Measurements from ENCODE around the gene CPVL. TPM values are rescaled to one million over a fixed set of nuclear protein-coding genes. Genes with fewer than 3 reads are reported as not detected.

Gene CPVL
- total and polyA plus RNA-seq, 3 experiments from 2014 or later: 1.0 to 1.3 TPM; not detected in 1

GRCh38 chr7:29009947-29010346 is 136.4 kb downstream of the CPVL start:
- Histone ChIP-seq H3K27ac (ENCODE audit: low read depth, low read length) (no peak overlapping the region), H3K27me3 (ENCODE audit: insufficient read depth, low read length, poor library complexity, severe bottlenecking) (no peaks in the 10 kb centered on the region), H3K36me3 (ENCODE audit: insufficient read depth, low read length) (no peaks in the 10 kb centered on the region), H3K4me3 (ENCODE audit: low read length) (no peak overlapping the region), H3K9me3 (ENCODE audit: low read length) (no peaks in the 10 kb centered on the region), H3K4me1 (ENCODE audit: insufficient read depth, low read length) (no peaks in the 10 kb centered on the region)
- ChIA-PET CTCF (interaction anchor here (1.0 kb wide), 1 partner anchor 83 kb away, joined by 4 read pairs; no protein-coding TSS in a partner anchor), POLR2A (no interaction called here)
- Mint-ChIP-seq H3K27me3 (peaks cover 3 to 16% of the 10 kb centered on the region in 2 donors), H3K36me3 (no peaks in the 10 kb centered on the region), H3K4me3 (no peak overlapping the region), H3K9me3 (peaks cover 0 to 3% (median 0%) of the 10 kb centered on the region in 5 donors), H3K27ac (no peak overlapping the region), H3K4me1 (no peaks in the 10 kb centered on the region)
- DNase-seq: no peak

GRCh38 chr7:29008590-29008989 is 137.7 kb downstream of the CPVL start:
- H3K36me3 ChIP-seq (ENCODE audit: insufficient read depth, low read length): no peaks in the 10 kb centered on the region
- no peak overlapping the region for H3K4me3 ChIP-seq (ENCODE audit: low read length)
- H3K27ac Mint-ChIP-seq: no peak overlapping the region
- H3K27me3 ChIP-seq (ENCODE audit: insufficient read depth, low read length, poor library complexity, severe bottlenecking): no peaks in the 10 kb centered on the region
- no peaks in the 10 kb centered on the region for H3K4me1 Mint-ChIP-seq
- H3K4me3 Mint-ChIP-seq: no peak overlapping the region
- ChIA-PET CTCF (no interaction called here), POLR2A (no interaction called here)
- no peaks in the 10 kb centered on the region for H3K36me3 Mint-ChIP-seq
- no peak for DNase-seq
- no peaks in the 10 kb centered on the region for H3K9me3 ChIP-seq (ENCODE audit: low read length)
- peaks cover 3 to 16% of the 10 kb centered on the region in 2 donors for H3K27me3 Mint-ChIP-seq
- H3K9me3 Mint-ChIP-seq: peaks cover 0 to 3% (median 0%) of the 10 kb centered on the region in 5 donors
- H3K4me1 ChIP-seq (ENCODE audit: insufficient read depth, low read length): no peaks in the 10 kb centered on the region
- no peak overlapping the region for H3K27ac ChIP-seq (ENCODE audit: low read depth, low read length)

- ChIA-PET CTCF (no interaction called here), POLR2A (no interaction called here)
- DNase-seq: no peak
- H3K4me3 ChIP-seq (ENCODE audit: low read length): no peak overlapping the region
- H3K27ac Mint-ChIP-seq: no peak overlapping the region
- H3K9me3 Mint-ChIP-seq: peaks cover 0 to 6% (median 0%) of the 10 kb centered on the region in 5 donors
- no peak overlapping the region for H3K27ac ChIP-seq (ENCODE audit: low read depth, low read length)
- no peaks in the 10 kb centered on the region for H3K9me3 ChIP-seq (ENCODE audit: low read length)
- H3K4me3 Mint-ChIP-seq: no peak overlapping the region
- no peaks in the 10 kb centered on the region for H3K36me3 ChIP-seq (ENCODE audit: insufficient read depth, low read length)
- no peaks in the 10 kb centered on the region for H3K4me1 Mint-ChIP-seq
- H3K4me1 ChIP-seq (ENCODE audit: insufficient read depth, low read length): no peaks in the 10 kb centered on the region
- no peaks in the 10 kb centered on the region for H3K27me3 ChIP-seq (ENCODE audit: insufficient read depth, low read length, poor library complexity, severe bottlenecking)
- peaks cover 3 to 16% of the 10 kb centered on the region in 2 donors for H3K27me3 Mint-ChIP-seq
- no peaks in the 10 kb centered on the region for H3K36me3 Mint-ChIP-seq
These were observed 139.2 kb downstream of the CPVL start for GRCh38 chr7:29007127-29007526.

- Histone ChIP-seq H3K9me3 (ENCODE audit: low read length) (no peaks in the 10 kb centered on the region), H3K27ac (ENCODE audit: low read depth, low read length) (no peak overlapping the region), H3K27me3 (ENCODE audit: insufficient read depth, low read length, poor library complexity, severe bottlenecking) (no peaks in the 10 kb centered on the region), H3K4me1 (ENCODE audit: insufficient read depth, low read length) (no peaks in the 10 kb centered on the region), H3K36me3 (ENCODE audit: insufficient read depth, low read length) (no peaks in the 10 kb centered on the region), H3K4me3 (ENCODE audit: low read length) (no peak overlapping the region)
- Mint-ChIP-seq H3K9me3 (peaks cover 0 to 6% (median 0%) of the 10 kb centered on the region in 5 donors), H3K36me3 (no peaks in the 10 kb centered on the region), H3K27ac (no peak overlapping the region), H3K4me1 (no peaks in the 10 kb centered on the region), H3K27me3 (peaks cover 3 to 16% of the 10 kb centered on the region in 2 donors), H3K4me3 (no peak overlapping the region)
- no peak for DNase-seq
- CTCF ChIA-PET: no interaction called here
- POLR2A ChIA-PET: no interaction called here
These were observed 140.5 kb downstream of the CPVL start for GRCh38 chr7:29005829-29006228.

GRCh38 chr7:29005406-29005805 is 140.9 kb downstream of the CPVL start:
- Histone ChIP-seq H3K27me3 (ENCODE audit: insufficient read depth, low read length, poor library complexity, severe bottlenecking) (no peaks in the 10 kb centered on the region), H3K4me1 (ENCODE audit: insufficient read depth, low read length) (no peaks in the 10 kb centered on the region), H3K9me3 (ENCODE audit: low read length) (no peaks in the 10 kb centered on the region), H3K4me3 (ENCODE audit: low read length) (no peak overlapping the region), H3K36me3 (ENCODE audit: insufficient read depth, low read length) (no peaks in the 10 kb centered on the region), H3K27ac (ENCODE audit: low read depth, low read length) (no peak overlapping the region)
- CTCF ChIA-PET: no interaction called here
- peaks cover 3 to 16% of the 10 kb centered on the region in 2 donors for H3K27me3 Mint-ChIP-seq
- no peak for DNase-seq
- H3K9me3 Mint-ChIP-seq: peaks cover 0 to 6% (median 0%) of the 10 kb centered on the region in 5 donors
- H3K36me3 Mint-ChIP-seq: no peaks in the 10 kb centered on the region
- H3K4me1 Mint-ChIP-seq: no peaks in the 10 kb centered on the region
- H3K27ac Mint-ChIP-seq: no peak overlapping the region
- POLR2A ChIA-PET: no interaction called here
- H3K4me3 Mint-ChIP-seq: no peak overlapping the region

GRCh38 chr7:29003703-29004102 is 142.6 kb downstream of the CPVL start:
- no peaks in the 10 kb centered on the region for H3K36me3 Mint-ChIP-seq
- peaks cover 0 to 6% (median 0%) of the 10 kb centered on the region in 5 donors for H3K9me3 Mint-ChIP-seq
- CTCF ChIA-PET: no interaction called here
- H3K4me3 Mint-ChIP-seq: no peak overlapping the region
- no peak overlapping the region for H3K27ac Mint-ChIP-seq
- H3K27me3 Mint-ChIP-seq: peaks cover 0 to 25% of the 10 kb centered on the region in 2 donors
- POLR2A ChIA-PET: no interaction called here
- no peaks in the 10 kb centered on the region for H3K4me1 Mint-ChIP-seq
- Histone ChIP-seq H3K9me3 (ENCODE audit: low read length) (no peaks in the 10 kb centered on the region), H3K27me3 (ENCODE audit: insufficient read depth, low read length, poor library complexity, severe bottlenecking) (no peaks in the 10 kb centered on the region), H3K4me3 (ENCODE audit: low read length) (no peak overlapping the region), H3K27ac (ENCODE audit: low read depth, low read length) (no peak overlapping the region), H3K4me1 (ENCODE audit: insufficient read depth, low read length) (no peaks in the 10 kb centered on the region), H3K36me3 (ENCODE audit: insufficient read depth, low read length) (no peaks in the 10 kb centered on the region)
- no peak for DNase-seq

- H3K27ac ChIP-seq (ENCODE audit: low read depth, low read length): no peak overlapping the region
- H3K36me3 Mint-ChIP-seq: no peaks in the 10 kb centered on the region
- H3K4me1 Mint-ChIP-seq: no peaks in the 10 kb centered on the region
- DNase-seq: no peak
- H3K4me1 ChIP-seq (ENCODE audit: insufficient read depth, low read length): no peaks in the 10 kb centered on the region
- H3K27ac Mint-ChIP-seq: no peak overlapping the region
- no peaks in the 10 kb centered on the region for H3K27me3 ChIP-seq (ENCODE audit: insufficient read depth, low read length, poor library complexity, severe bottlenecking)
- H3K4me3 ChIP-seq (ENCODE audit: low read length): no peak overlapping the region
- no peak overlapping the region for H3K4me3 Mint-ChIP-seq
- CTCF ChIA-PET: no interaction called here
- POLR2A ChIA-PET: no interaction called here
- no peaks in the 10 kb centered on the region for H3K36me3 ChIP-seq (ENCODE audit: insufficient read depth, low read length)
- H3K27me3 Mint-ChIP-seq: peaks cover under 1 to 24% of the 10 kb centered on the region in 2 donors
- no peaks in the 10 kb centered on the region for H3K9me3 ChIP-seq (ENCODE audit: low read length)
- peaks cover 0 to 6% (median 0%) of the 10 kb centered on the region in 5 donors for H3K9me3 Mint-ChIP-seq
These were observed 145.6 kb downstream of the CPVL start for GRCh38 chr7:29000717-29001076.

GRCh38 chr7:28999895-29000716 is 146.2 kb downstream of the CPVL start:
- Mint-ChIP-seq H3K27me3 (peaks cover 2 to 20% of the 10 kb centered on the region in 2 donors), H3K9me3 (peaks cover 0 to 6% (median 0%) of the 10 kb centered on the region in 5 donors), H3K4me1 (no peaks in the 10 kb centered on the region), H3K4me3 (no peak overlapping the region), H3K27ac (no peak overlapping the region), H3K36me3 (no peaks in the 10 kb centered on the region)
- Histone ChIP-seq H3K9me3 (ENCODE audit: low read length) (no peaks in the 10 kb centered on the region), H3K4me1 (ENCODE audit: insufficient read depth, low read length) (no peaks in the 10 kb centered on the region), H3K27me3 (ENCODE audit: insufficient read depth, low read length, poor library complexity, severe bottlenecking) (no peaks in the 10 kb centered on the region), H3K36me3 (ENCODE audit: insufficient read depth, low read length) (no peaks in the 10 kb centered on the region), H3K4me3 (ENCODE audit: low read length) (no peak overlapping the region), H3K27ac (ENCODE audit: low read depth, low read length) (no peak overlapping the region)
- POLR2A ChIA-PET: no interaction called here
- CTCF ChIA-PET: no interaction called here
- no peak for DNase-seq

All from CD8-positive, alpha-beta memory T cell (primary cell).